ENCODE measurements around the gene PARD6G.
"Not testable (repeated sequence)": the region's sequence is repeated elsewhere in the genome, so short reads cannot be mapped to it uniquely, and the experiment has no call there.

PARD6G gene

DNA sequence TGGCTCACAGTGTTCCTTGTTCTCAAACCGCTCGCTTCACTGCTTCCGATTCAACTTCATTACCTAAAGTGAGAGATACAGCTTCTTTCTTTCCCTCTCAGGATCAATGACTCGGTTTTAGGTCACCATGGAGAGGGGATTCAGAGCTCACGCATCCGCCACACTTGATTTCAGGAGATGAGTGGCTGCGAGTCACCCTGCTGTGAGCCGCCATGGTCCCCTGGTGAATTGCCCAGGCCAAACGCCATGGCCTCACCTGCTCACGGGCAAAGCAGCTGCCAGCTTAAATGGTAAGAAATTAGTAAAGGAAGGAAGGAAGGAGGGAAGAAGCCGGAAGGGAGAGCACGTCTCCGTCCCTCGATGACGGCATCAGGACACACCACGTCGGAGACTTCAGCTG lies 77.7 kb downstream of the PARD6G start:
- DNase-seq, result no peak

DNA sequence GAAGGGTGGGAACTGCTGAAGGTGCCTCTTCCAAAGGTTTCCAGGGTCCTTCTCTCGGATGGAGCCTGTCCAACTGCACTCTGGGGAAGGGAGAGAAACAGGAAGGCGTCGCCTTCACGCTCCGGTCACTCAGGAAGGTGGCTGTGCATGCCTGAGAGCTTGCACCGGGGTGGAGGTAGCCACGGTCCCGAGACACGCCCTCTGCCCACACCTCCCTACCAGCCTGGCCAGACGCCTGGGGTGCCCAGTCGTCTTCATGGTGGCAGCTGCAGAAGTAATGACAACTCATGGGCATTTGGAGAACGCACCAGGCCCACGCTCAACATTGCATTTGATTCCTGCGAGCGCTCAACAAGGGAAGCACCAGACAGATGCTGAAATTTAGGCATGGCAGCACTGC lies 78.3 kb downstream of the PARD6G start:
- DNase-seq, result no peak

DNA sequence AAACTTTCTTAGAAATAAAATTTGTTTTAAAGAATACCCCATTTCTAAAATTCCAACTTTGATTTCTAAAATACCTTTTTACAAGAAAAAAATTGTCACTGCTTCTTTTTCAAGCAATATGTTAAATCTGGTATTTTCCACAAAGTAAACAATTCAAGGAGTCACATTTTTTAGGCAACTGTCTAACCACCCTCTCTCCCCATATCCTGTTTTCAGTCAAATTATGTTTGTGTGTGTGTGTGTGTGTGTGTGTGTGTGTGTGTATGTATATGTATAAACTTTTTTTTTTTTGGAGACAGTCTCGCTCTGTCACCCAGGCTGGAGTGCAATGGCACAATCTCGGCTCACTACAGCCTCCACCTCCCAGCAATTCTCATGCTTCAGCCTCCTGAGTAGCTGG lies 79.0 kb downstream of the PARD6G start:
- no peak for DNase-seq

DNA sequence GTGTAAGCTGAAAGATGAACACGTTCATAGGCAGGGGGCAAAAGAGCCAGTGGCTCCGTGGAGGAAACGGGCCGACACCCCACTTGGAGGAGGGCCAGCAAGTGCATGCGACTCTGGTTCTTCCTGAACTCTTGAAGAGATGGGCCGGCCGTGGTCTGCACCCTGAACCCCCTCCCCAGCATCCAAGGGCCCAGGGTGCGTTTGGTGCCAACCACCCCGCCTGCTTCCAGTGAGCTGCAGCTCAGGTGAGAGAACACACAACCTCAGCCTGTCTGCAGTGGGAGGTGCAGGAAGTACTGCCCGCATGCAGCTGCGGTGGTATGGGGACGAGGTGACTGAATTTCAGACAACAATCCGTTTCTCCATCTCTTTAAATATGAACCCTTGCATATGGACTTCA lies 79.4 kb downstream of the PARD6G start:
- no peak for DNase-seq

DNA sequence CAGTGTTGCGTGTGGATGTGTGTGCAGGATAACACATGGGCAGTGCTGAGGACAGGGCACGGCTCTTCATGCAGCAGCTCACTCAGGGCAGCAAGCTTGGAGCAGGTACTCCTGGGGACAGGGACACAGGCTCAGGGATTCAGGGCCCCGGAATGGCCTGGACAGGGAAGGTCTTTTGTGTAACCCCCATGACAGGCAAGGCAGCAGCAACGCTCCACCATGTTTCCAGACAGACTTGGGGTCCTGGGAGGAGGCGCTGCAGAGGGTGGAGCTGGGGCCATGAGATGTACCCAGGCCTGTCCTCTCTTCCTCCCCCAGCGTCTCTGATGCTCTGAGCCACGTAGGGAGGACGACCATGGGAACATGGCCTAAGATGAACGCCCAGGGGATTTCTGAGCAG lies 80.0 kb downstream of the PARD6G start:
- DNase-seq, result no peak

DNA sequence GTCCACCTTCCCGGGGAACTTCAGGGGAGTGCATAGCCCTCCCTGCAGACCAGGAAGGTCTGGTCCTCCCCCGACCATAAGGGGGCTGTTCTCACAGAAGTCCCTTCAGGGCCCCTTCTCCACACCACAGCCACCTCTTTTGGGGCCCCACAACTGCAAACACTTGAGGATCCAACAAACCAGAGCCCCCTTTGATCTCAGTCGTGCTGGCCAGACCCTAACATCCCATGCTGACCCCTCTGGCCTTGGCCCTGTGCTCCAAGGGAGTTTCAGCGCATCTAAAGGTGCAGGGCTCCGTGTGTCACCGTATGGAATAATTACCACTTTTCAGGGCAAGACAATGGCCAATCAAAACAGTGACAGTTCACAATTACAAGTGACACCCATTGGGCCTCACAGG lies 80.6 kb downstream of the PARD6G start:
- DNase-seq, result no peak

DNA sequence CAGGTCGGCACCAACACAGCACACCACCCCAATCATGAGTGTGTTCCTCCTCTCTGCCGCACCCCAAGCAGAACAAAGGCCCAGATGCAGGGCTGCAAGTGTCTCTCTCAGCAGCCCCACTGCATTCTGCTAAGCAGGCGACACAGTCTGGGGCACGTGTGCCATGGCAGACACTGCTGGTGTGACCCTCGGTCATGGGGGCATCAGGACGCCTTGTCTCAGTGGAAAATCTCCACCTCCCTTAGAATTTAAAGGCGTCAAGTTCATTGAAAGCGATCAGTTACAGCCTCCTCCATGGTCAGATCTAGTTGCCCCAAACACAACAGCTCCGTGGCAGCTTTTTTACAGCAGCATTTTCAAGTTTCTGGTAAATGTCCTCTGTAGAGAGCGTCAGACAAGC lies 81.1 kb downstream of the PARD6G start:
- DNase-seq, result no peak

DNA sequence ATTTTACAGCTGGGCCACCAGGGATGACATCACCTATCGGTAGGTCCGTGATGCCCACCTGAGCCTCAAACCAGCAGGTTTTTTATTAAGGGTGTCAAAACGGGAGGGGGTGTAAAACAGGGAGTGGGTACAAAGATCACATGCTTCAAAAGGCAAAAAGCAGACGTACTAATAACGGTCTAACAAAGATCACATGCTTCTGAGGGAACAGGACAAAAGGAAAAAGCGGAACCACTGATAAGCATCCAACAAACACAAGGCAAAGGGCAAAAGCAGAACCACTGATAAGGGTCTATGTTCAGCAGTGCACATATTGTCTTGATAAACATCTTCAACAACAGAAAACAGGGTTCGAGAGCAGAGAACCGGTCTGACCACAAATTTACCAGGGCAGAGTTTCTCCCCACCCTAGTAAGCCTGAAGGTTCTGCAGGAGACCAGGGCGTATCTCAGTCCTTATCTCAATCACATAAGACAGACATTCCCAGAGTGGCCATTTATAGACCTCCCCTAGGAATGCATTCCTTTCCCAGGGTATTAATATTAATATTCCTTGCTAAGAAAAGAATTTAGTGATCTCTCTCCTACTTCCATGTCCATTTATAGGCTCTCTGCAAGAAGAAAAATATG lies 82.5 kb downstream of the PARD6G start:
- not testable (repeated sequence) for DNase-seq

DNA sequence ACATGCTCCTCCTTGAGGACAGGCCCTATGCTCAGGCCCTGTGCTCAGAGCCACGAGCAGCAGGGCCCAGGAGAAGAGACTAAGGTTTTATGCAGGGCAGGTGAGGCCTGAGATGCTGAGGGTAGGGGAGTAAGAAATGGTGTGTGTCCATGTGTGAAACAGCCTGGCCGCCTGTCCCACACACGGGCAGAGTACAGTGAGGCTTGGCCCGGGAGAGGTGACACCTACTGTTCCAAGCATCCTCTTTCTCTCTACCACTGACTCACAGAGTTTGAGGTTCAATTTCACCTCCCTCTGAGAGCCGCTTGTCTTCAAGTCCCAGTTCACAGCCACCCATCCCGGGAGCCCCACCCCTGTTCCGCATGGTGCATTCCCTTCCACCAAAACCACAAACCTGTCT lies 84.1 kb downstream of the PARD6G start:
- no peak for DNase-seq

DNA sequence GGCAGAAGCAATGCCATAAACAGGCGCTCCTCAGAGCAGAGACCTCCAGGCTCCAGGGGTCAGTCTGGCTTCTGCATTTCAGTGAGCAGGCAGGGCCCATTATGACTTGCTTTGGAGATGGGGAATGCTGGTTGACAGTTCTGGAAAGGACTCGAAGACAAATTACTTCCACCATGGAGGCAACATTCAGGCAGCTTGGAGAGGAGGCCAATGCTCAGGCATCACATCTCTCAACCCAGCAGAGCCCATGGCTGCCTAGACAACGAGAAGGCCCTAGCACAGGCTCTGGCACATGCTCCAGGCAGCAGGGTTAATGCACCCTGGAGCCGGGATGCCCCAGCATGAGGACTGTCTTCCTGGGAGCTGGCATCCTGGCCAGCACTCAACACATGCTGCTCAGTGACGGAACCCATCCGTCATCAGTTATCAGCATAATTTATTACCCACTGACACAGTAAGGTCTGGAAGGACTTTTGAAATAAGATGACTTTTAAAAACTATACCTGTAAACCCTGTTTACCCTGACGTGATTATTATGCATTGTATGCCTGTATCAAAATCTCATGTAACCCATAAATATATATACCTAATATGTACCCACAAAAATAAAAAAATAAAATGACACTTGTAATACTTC lies 85.4 kb downstream of the PARD6G start:
- DNase-seq, result no peak

DNA sequence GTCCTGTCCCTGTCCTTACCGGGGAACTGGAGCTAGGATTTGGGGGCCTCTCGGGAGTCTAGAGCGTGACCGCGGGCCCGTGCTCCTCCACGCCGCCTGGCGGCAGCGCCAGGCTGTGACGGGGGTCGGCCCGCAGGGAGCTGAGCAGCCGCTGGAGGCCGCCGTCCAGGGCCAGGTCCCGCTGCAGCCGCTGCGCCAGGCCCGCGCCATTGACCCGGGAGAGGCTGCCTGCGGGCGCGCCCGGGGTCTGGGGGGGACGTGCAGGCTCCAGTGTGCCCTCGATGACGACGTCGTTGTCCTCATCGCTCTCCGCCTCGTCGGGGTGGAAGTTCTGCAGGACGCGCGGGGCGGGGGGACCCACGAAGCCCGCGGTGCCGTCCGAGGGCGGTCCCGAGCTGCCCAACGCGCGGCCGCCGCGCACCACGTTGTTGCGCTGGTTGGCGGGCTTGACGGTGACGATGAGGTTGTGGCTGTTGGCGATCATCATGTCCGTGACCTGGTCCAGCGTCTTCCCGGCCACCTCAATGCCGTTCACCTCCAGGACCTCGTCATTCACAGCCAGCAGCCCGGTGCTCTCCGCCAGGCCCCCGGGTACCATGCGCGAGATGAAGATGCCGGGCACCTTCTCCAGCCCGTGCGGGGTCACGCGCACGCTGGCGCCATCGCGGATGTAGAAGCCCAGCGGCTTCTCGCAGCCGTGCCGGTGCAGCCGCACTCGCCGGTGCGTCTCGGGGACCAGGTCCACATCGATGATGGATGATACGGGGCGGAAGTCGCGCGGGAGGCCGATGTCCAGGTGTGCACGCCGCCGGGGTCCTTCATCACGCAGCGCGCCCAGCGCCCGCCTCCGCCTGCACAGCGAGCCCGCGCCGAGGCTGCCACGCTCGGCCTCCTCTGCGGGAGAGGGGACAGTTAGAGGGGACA lies 87.3 kb downstream of the PARD6G start:
- no peak for DNase-seq

DNA sequence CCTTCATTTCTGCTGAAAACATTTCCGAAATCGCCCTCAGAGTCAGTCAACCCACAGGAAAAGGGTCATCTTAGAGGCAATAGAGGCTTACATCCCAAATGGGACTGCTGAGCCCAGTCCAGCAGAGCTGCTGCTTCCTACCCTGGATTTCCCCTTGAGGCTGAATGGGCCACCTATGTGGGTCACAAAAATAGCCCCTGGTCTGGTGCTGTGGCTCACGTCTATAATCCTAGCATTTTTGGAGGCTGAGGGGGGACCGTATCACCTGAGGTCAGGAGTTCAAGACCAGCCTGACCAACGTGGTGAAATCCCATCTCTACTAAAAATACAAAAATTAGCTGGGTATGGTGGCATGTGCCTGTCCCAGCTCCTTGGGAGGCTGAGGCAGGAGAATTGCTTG lies 88.9 kb downstream of the PARD6G start:
- no peak for DNase-seq

DNA sequence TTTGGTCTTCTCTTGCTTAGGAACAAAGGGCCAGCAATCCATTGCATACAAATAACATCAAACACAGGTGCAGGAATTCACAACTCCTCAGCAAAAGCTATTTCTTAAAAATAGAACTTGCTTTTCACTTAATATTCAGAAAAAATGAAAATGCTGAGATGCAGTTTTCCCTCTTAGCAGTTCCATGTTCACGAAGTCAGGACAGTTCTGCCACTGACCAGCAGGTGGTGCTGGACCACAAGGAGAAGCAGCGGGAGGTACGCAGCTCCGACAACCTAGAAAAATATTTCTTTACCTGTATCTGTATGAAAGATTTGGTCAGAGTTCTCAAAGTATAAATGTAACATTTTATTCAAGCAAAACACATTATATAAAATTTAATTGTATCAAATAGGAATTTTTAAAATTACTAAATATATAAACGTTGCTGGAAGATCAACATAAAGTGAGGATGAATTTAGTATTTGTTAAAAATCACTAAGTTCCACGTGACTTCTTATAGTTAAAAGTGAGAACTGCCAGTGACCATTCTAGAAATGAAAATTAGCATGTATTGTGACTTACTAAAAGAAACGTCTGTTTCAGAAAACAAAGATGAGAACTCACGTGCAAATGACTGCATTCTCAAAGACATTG lies 89.5 kb downstream of the PARD6G start:
- peak; percentile 27 for DNase-seq

DNA sequence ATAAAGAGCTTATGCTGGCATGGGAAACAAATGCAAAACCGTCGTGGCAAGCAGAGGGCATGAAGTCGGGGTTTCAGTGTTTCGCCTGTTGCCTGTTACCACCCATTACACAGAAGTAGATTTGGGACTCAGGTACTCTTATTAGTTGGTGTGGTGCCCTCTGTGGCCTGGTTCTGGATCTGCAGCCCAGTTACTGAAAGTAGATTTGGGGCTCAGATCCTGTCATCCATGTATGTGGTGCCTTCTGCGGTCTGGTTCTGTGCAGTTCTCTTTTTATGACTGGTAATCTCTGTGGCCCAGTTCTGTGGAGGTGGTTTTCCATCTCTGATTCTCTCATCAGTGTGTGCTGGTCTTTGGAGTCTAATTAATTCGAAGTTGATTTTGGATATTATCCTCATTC lies 93.0 kb downstream of the PARD6G start:
- no peak for DNase-seq

DNA sequence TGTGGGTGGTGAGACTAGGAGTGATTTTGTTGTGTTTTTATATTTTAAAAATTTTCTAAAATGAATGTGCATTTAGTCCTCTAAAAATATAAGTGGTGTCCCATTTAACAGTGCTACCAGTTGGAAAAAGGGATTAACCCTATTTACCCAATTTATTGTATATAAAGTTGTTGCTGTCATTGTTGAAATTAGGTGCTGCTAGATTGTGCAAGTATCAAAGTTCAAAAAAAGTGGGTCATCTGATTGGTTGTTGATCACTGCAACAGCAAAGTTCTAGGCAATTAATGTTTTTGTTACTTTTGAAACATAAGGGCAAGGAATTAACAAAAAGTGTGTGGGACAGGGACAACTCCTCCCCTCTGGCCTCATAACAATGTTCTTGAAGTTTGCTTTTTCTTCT lies 97.6 kb downstream of the PARD6G start:
- no peak for DNase-seq

DNA sequence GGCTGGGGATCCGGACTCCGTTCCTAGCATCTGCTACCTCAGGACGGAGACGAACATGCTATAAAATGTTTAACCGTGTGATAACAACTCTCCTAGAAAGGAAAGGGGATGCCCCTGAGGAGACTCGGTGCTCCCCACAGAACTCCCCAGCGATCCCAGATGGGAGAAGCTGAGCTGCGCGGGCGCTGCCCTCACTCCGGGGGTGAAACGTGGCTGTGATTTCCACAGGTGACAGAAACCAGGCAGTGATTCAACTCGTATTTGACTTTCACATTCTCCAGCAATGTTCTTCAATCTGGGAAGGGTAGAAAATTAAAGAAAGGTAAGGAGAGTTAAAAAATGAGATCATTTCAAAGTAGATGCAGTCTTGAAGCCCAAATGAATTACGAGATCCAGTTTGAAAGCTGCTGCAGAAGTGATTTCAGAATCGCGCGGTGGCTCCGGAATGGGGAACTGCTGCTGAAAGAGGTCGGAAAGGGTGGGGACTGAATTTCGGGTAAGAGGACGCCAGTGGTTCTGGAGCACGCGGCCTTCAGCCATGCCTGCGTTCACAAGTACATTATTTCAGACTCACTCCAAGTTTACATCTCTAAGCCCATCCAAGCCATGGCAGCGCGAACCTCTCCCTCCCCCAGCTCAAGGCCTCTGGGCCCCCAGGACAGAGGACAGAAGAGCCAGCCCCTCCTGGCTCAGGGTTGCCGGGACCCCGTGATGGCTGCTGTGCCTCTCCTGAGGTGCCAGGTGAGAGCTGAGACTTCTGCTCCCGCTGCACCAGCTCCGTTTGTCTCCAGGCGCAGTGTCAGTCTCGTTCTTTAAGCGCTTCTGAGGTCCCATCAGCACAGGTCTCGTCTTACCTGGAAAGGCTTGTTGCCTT lies 98.8 kb downstream of the PARD6G start:
- no peak for DNase-seq

DNA sequence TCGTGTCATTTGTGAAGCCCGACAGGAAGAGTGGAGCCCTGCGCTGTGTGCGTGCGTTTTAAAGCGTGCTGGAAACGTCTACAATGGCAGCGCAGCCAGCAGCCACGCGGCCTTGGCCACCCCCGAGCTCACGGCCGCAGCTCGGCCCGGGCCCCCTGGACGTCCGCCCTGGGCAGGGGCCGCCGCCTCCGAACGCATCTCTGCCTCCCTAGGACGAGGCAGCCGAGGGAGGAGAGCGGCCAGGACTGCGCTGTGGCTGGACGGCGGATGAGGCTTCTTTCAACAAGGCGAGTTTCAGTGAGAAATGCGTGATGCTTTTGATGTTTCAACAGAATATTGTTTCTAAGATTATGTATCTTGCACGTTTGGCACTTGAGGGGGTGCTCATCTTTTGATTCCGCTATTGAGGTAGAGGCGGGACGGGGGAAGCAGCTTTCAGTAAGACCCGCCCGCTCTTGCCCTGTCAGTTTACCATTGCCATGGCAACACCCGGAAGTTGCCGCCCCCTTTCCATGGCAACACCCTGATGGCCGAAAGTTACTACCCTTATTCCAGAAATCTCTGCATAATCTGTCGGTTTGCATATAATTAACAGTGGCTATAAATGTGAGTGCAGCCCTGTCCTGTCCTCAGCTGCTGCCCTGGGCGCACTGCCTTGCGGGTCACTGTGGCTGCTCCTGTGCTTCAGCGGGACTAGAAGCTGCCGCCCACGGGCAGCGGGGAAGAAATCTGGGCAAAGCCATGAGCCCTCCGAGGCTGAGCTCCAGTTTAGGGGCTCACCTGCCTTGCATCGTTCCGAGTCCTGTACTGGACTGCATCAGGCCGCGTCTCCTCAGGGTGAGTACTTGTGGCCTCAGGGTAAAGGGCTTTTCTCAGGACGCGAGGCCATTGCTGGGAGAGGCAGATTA lies 99.6 kb downstream of the PARD6G start:
- peak; percentile 71 for DNase-seq

DNA sequence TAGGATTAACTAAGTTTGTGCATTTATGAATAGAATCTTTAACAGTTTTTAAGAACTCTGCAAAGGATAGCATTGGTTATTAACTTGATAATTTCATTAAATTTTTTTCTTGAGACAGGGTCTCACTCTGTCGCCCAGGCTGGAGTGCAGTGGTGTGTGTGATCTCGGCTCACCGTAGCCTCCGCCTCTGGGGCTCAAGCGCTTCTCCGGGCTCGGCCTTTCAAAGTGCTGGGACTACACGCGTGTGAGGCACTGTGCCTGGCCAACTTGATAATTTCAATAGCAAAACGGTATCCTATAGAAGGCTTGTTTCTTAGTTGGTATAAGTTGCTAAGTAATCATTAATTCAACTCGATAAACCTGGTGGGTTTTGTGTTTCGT lies 100.3 kb downstream of the PARD6G start:
- no peak for DNase-seq

DNA sequence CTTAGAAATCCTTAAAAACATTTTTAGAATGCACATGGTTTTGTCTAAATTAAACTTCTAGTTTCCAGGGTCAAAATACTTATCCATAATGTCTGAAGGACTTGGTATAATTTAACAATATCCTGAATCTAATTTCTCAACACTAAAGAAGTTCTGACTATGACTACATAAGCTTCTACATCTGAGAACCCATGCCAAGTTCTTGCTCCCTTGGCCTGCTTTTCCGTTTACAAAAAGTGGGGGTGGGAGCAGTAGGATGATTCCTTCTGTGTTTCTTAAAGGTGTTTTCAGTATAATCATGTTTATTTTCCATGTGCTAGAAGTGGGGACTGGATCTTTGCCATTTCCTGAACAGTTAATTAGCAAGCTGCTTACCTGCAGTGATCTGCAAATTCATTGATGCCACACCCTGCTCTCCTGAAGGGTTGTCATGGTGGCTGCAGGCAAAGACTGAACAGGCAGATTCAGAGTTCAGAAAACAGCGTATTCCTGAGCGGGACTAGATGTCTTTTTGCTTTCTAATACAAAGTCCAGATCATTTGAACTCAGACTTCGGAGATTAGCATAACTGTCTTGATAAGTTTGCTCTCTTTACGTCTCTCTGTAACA lies 102.0 kb downstream of the PARD6G start:
- no peak for DNase-seq

DNA sequence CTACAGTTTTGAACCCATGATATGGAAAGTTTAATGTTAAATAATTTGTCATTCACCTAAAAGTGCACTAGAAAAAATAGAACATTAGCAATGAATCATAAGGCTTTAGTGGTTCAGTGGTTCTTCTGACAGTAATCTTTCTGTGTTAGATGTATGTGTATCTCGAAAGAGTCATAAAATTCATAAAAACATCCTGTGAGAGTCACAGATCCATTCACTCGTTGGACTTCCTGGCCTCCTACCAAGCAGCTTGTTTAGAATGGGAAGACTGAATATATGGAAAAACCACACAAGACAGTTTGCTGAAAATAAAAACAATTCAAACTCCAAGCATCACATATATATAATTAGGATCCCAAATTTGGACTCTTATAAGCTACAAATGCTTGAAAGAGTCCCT lies 103.4 kb downstream of the PARD6G start:
- no peak for DNase-seq

DNA sequence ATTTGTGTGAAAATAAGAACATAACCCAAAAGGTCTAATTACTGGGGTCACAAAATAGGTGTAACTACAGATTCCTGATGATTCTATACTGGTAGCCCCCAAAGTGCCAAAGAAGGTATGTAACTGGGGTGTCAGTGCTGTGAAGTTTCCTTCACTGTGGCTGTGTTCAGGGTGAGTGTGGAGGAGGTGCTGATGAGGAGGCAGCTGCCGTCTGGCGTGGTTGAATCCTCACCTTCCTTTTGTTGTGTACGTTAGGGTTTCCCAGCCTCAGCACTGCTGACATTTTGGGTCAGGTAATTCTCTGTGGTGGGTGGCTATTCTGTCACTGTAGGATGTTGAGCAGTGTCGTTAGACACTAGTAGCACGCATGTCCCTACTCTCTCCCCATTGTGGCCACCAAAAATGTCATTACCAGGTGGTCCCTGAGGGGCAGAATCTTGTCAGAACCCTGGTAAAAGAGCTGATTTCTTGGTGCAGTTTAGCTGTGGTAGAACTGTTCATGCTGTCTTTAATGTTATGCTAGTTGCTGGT lies 106.8 kb downstream of the PARD6G start:
- DNase-seq, result no peak

Measured in NCI-H510A (cell line).